K562 treated with DMSO at 1 percent for 4 hours (cell line): ENCODE results near the gene RASD2. TPM values are rescaled to one million over a fixed set of nuclear protein-coding genes. Genes with fewer than 3 reads are reported as not detected.

ENCODE experiments used
- total RNA-seq: library from RNA; unstranded; fragments of 300-600 nt; gene quantifications from 2 replicates; pipeline ENCODE4 v1.2.3, GENCODE V29; 2022; ENCODE audit not compliant: insufficient read depth

Gene RASD2
- total RNA-seq: 0.17 TPM in 1 of 2 replicates, not detected in the other

GRCh38 chr22:35540595-35541253 is at the start of gene RASD2:
TSS of gene RASD2 (plus strand) at chr22:35540831. CDS start at chr22:35546810, 5,979 bp downstream.

Other genes with a start within 250 kb of the RASD2 start
- gene TOM1, start 240.9 kb upstream of the RASD2 start, total RNA-seq: 36.2 and 42.7 TPM in 2 replicates
- gene HMOX1, start 159.7 kb upstream of the RASD2 start, total RNA-seq: not detected in 2 replicates
- gene MCM5, start 140.7 kb upstream of the RASD2 start, total RNA-seq: 129 and 136 TPM in 2 replicates
- not detected in 2 replicates for gene MB, start 76.5 kb downstream of the RASD2 start, total RNA-seq
- 5.9 and 7.2 TPM in 2 replicates for gene APOL6, start 107.6 kb downstream of the RASD2 start, total RNA-seq
- gene APOL5, start 177.0 kb downstream of the RASD2 start, total RNA-seq: not detected in 2 replicates